Vagina (tissue), 2 donors: Measurements from ENCODE around the gene THADA.

Experiments used
- POLR2A ChIP-seq, 2 donors: fragments of 450-650 bp; IDR thresholded peaks; one replicate each; pipeline ENCODE4 v1.6.1; 2017; ENCODE audit warnings: antibody characterized with exemption in 2 of 2, mild to moderate bottlenecking in 2 of 2, moderate library complexity in 2 of 2
- TF ChIP-seq, protein P1 (sequence below), 3 experiments: fragments of 450-650 bp in 2 of 3; fragments of 200-600 bp in 1 of 3; sonication (generic) in 1 of 3; IDR thresholded peaks; one replicate each; pipeline ENCODE4 v1.5.1; 2017 to 2019; ENCODE audit warnings: antibody characterized with exemption in 3 of 3, mild to moderate bottlenecking in 2 of 3, moderate library complexity in 2 of 3

DNA sequence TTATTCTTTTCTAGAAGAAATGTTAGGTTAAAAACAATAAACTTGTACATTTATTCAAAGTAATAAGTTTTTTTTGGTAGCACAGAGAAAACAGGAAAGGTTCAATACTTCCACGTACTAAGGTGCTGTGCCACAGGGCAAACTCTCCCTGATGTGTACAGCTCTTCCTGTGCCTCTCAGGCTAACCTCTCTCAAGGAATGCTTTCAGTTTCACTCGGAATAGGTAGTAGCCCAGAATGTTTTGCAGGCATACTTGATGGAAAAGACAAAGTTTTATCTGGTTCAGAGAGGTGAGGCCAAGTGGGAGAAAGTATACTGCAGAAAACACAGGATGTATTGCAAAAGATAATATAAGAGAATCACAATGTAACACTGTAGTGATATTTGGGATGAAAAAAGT lies 198.4 kb downstream of the THADA start:
- TF ChIP-seq, protein P1, sequence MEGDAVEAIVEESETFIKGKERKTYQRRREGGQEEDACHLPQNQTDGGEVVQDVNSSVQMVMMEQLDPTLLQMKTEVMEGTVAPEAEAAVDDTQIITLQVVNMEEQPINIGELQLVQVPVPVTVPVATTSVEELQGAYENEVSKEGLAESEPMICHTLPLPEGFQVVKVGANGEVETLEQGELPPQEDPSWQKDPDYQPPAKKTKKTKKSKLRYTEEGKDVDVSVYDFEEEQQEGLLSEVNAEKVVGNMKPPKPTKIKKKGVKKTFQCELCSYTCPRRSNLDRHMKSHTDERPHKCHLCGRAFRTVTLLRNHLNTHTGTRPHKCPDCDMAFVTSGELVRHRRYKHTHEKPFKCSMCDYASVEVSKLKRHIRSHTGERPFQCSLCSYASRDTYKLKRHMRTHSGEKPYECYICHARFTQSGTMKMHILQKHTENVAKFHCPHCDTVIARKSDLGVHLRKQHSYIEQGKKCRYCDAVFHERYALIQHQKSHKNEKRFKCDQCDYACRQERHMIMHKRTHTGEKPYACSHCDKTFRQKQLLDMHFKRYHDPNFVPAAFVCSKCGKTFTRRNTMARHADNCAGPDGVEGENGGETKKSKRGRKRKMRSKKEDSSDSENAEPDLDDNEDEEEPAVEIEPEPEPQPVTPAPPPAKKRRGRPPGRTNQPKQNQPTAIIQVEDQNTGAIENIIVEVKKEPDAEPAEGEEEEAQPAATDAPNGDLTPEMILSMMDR (IDR thresholded peaks at IDR 0.05) = no peak
- TF ChIP-seq POLR2A (IDR thresholded peaks at IDR 0.05) = no peak
